HG02759 (cell line): ENCODE data around the gene BAHCC1.

Source experiments
- ATAC-seq: cut with Tn5 transposase; IDR thresholded peaks from one replicate; pipeline ENCODE4 v1.9.1; 2021; ENCODE audit warnings: mild to moderate bottlenecking, moderate library complexity; ENCODE audit not compliant: unreplicated experiment

BAHCC1 gene

DNA sequence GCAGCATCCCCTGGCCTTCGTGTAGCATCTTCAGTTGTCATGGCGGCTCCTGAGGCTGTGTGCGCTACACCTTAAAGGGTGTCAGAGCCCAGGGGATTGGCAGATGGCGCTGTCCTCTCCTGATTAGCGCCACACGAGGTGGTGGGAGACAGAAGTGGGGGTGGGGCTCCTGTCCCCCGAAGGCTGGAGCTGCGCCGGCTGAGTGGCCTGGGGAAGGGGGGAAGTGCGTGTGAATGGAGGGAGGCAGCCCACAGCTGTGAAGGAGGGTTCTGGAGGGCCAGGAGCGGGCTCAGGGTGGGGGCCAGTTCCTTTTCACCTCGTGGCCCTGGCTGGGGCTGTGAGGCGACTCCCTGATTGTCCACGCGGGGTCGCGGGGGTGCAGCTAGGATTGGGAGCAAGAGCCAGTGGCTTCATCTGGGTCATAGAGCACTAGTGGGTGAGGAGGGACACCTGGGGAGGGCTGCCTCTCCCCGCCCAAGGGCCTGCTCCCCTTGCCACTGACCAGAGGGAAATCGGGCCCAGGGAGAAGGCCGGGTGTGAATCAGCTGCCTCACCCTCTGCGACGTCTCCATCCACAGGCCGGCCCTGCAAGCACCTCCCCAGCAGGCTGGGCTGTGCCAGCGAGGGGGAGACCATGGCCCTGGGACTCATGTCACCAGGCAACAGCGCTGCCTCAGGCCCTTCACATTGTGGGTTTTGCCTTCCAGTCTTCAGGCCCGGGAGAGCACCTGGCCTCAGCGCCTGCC is 14.1 kb downstream of the BAHCC1 start:
- no peak for ATAC-seq

DNA sequence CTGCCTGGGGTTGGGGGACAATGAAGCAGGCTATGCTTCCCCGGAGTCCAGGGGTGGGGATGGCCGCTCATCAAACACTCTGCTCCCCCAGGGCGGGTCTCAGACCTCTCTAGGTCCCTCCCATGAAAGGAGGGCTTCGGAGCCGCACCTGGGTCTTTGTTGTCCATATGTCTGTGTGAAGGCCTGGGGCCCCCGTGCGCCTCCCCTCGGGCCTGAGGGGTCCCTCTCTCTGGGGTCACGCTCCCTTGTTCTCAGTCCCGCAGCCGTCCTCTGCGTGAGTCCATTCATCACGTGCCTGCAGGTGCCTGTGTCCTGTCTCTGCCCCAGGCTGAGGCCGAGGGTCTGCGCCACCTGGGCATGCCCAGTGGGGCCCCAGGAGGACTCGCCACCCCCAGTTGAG is 15.6 kb downstream of the BAHCC1 start:
- ATAC-seq = no peak

- no peak for ATAC-seq
Observed at GRCh38 chr17:81411305-81411704, 16.0 kb downstream of the BAHCC1 start.

DNA sequence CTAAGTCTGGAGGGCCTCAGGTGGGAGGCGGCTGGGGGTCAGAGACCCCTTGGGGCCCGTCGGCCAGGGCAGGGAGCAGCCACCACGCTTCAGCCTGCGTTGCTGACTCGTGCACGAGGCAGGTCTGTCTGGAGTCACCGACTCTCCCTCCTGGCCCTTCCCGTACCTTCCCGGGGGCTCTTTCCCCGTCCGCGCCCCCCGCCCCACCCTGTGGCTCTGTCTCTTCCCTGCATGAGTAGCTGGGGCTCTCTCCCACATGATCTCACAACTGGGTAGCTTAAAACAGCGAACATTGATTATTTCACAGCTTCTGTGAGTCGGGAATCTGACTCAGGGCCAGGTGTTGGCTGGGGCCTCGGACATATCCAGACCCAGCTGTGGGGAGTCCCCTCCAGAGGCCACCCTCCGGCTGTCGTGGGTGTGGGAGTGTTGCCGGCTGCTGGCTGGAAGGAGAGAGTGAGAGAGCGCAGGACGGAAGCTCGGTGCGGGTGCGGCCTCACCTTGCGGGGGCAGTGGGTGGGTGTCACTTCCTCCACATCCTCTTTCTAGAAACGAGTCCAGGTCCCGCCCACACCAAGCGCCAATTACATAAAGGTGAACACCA is 17.3 kb downstream of the BAHCC1 start:
- no peak for ATAC-seq

GRCh38 chr17:81413497-81414135 is 18.4 kb downstream of the BAHCC1 start:
- ATAC-seq = no peak

DNA sequence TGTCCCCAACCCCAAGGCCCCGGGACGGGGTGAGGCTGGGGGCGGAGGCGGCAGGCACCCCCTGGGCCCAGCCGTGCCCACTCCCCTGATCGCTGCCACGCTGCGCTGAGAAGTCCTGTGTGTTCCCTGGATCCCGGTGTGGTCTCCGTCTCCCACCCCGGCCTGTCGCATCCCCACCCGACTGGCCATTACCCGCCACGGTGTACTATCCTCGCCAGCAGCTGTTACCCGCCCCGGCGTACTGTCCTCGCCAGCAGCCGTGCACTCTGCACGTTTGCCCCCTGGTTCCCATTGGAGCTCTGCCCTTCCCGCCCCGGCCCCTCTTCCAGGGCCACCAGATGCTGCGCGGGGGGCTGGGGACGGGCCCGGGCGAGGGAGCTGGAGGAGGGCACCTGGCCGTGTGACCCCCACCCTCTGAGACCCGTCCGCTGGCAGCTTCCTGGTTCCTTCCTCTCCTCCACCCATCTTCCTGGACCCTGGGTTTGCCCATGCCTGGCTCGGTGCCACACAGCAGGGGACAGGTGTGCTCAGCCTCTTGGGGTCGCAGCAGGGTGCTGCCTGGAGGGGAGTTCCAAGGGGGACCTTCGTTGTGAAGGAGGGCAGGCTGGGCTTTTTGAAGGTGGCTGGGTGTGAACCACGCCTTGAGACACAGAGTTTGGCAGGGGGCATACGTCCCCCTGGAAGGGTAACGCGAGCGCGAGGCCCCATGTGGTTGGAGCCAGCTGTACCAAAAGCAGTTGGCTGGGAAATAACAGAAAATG is 19.7 kb downstream of the BAHCC1 start:
- ATAC-seq = no peak

DNA sequence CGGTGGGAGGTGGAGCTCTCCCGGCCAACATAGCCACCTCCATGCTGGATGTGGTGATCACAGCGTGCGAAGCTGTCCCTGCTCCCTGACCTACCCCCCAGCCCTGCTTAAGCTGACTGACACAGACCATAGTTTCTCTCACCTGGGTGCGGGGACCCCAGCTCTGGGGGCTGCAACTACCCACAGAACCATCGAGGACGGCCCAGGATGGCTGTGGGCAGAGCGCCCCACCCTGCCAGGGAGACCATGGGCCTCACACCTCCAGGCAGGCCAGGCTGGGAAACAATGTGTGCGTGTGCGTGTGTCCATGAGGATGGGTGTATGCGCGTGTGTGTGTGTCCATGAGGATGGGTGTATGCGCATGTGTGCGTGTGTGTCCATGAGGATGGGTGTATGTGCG is 20.4 kb downstream of the BAHCC1 start:
- ATAC-seq = no peak

DNA sequence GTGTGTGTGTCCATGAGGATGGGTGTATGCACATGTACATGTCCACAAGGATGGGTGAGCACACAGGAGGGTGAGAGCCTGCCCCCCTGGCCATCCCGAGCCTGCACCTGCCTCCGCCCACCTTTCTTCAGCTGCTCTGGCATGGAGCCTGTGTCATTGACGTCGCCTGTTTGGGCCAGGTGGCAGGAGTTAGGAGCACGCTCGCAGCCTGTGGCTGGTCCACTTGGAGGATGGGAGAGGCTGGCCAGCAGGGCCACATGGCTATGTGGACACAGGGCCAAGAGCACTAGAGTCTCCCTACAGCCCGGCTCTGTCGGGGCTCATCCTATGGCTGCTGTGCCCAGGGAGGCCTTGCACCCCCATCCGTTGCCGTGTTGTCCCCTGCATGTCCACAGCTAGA is 21.4 kb downstream of the BAHCC1 start:
- no peak for ATAC-seq

- no peak for ATAC-seq
Observed at GRCh38 chr17:81417049-81417878, 22.0 kb downstream of the BAHCC1 start.

GRCh38 chr17:81417879-81418709 is 22.8 kb downstream of the BAHCC1 start:
- ATAC-seq = no peak

DNA sequence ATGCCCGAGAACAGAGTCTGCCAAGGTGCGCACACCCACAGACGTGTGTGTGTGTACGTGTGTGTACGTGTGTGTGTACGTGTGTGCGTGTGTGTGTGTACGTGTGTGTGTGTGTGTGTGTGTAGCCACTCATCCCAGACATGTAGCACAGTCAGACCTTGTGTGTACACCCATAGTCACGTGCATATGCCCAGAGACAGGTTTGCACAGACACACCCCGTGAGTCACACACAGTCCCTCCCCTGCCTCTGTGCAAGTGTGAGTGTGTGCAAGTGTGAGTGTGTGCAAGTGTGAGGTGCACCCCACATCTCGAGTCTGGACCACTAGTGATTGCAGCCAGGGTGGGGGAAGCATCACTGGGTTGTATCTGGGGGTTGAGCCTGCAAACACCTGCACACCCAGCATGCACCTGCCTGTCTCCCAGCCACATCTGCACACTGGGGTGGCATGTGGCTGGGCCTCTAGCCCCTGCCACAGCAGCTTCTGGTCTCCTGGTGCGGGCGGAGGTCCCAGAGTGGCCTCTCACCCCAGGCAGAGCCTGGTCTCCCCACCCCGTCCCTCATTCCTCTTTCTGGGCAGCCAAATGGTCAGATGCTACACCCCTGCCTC is 23.6 kb downstream of the BAHCC1 start:
- no peak for ATAC-seq

DNA sequence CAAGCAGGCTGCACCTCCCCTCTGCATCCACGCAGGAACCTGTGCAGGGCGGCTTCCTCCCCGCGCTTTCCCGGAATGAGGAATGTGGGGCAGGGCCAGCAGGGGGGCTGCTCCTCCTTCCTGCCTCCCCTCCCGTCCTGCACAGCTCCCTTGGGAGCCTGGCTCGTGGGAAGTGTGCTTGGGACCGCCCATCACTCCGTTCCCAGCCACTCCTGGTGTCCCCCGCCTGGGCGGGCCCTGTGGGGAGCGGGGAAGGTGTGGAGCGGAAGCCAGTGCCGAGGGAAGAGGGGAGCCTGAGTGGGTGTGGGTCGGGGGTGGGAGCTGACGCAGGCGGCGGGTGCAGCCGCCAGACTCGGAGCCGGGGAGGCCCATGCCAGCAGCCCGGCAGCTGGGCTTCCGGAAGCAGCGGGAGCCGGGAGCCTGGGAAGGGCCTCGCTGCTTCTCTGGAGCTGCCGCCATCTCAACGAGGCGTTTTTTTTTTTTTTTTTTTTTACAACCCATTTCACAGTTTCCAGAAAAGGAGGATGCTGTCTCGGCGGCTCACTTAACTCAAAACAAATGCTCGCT is 24.1 kb downstream of the BAHCC1 start:
- no peak for ATAC-seq

DNA sequence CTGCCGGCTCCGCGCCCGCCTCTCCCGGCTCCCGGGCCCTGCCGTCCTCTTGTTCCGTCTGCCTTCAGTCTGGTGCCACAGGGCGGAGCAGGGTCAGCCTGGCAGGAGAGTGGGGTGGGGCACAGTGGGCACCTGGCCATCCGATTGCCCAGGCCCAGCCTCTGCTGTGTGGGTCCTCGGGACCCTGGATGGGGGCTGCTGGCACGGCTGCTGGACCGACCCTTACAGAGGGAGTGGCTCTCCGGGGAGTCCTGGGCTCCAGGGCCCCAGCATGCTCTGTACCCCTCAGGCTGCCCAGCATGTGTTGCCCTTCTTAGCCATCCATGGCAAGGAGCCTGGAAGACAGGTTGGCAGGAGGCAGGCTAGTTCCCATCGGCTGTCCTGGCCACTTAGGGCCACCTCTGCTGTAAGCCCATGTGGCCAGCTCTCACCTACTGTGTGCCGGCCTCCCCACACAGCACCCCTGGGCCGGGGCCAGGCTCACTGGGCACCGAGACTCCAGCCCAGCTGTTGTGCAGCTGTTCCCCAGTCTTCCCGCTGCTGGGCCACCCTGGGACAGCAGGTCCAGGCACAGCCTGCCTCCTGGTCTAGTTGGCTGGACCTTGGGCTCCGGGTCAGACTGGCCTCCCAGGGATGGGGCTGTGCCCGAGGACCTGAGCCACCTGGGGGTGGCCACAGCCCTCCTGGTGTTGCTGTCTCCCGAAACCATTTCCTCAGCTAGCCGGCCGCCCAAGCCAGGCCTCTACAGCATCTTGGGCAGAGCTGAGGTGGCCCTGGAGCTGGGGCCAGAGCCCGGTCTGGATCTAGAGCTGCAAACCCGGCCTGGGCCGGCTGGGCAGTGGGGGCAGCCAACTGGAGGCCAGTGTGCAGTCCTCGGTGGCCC is 24.9 kb downstream of the BAHCC1 start:
- ATAC-seq = no peak

DNA sequence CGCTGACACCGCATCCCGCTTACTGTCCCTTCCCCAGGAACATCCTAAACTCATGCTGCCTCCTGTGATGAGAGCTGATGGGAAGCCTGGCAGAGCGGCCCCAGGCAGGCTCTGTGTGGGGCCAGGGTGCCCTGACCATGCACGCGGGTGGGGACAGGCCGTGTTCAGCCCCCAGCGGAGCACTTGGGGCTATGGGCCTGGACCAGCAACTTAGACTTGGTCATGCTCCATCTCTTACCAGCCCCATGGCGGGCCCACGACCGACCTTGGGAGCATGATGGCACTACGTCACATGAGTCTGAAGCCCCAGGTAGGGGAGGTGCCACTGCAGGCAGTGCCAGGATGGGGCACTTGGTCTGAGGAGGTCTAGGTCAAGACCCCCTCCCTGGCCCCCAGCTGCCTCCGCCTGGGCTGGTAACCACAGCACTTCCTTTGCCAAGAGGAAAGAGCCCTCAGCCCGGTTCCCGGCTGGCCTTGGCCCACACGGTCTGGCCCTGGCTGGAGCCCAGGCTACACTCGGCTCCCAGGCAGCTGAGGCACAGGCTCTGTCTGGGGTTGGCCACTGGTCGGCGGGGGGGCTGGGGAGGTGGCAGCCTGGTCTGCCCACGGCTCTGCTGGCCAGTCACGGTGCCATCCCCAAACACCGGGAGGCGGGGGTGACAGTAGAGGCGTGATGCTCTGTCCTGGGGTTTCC is 25.7 kb downstream of the BAHCC1 start:
- ATAC-seq = no peak

DNA sequence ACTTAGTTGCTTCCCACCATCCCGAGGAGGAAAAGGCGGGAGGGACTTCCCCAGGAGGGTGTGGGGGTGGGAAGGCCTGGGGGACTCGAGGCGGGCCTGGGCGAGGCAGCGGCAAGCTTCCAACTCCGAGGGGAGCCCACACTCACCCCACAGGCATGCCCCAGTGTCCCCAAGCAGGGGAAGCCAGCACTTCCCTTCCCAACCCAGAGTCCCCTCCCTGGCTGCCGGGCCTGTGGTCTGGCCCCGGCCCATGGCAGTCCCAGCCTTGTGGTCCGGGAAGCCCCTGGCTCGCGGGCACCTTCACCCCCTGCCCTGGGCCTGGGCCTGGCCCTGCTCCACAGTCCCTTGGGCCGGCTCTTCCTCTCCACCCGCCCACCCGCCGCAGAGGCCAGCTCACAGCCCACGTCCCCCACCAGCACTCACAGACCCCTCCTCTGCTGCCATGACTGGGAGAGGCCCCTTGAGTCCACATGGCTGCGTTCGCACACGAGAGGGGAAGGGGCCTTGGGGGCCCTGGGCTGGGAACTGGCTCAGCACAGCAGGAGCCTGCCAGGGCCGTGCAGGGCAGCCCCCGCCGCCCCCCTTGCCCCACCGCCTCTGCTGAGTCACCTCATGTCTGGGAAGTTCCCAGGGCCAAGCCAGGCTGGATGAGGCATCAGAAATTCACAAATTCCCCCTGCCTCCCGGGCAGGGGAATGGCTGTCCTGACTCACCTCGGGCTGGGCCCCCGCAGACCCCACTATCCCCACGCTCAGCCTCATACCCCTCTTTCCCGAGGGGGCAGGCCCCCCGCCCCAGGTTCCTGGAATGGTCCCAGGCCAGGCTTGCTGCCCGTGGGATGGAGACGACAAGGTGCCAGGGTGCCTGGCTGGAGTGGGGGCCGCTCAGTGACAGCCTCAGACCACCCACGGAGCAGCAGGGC is 27.8 kb downstream of the BAHCC1 start:
- ATAC-seq = no peak

DNA sequence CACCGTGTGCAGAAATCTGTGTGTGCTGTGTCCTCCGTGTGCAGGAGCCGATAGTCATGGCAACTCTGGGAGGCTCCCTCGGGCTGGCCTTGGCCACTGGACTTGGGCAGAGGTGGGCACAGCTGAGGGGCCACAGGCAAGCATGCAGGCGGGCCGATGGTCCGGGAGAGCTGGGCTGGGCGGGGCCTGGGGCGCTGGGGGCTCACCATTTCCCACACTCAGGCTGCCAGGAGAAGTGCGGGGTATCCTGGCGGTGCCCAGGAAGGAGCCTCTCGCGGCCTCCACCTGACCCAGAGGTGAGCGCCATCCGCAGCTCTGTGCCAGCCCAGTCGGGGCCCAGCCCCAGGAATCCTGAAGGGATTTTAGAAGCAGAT is 28.4 kb downstream of the BAHCC1 start:
- no peak for ATAC-seq
